HuH-7 (cell line): ENCODE results near the gene APOBEC3F.
"Not testable (repeated sequence)": the region's sequence is repeated elsewhere in the genome, so short reads cannot be mapped to it uniquely, and the experiment has no call there.

Experiments used
- DNase-seq: peaks from one replicate; pipeline ENCODE4 v3.0.0; 2011; ENCODE audit warnings: low spot score

The APOBEC3F gene

DNA sequence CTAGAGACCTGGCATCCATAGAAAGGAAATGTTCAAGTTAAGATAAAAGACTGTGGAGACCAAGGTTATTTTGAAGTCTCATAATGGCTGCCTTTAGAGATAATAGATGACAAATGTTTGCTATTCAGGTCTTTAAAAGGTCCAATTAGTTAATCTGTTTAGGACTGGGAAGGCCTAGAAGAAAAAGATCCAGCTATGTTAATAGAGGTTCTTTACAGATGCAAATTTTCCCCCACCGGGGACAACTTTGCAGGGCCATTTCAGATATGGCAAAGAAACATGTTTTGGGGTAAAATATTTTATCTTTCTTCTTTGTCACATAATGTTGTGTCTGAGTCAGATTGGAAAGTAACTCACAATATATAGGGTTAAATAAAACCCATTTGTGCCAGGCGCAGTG is 33.3 kb downstream of the APOBEC3F start:
- no peak for DNase-seq

DNA sequence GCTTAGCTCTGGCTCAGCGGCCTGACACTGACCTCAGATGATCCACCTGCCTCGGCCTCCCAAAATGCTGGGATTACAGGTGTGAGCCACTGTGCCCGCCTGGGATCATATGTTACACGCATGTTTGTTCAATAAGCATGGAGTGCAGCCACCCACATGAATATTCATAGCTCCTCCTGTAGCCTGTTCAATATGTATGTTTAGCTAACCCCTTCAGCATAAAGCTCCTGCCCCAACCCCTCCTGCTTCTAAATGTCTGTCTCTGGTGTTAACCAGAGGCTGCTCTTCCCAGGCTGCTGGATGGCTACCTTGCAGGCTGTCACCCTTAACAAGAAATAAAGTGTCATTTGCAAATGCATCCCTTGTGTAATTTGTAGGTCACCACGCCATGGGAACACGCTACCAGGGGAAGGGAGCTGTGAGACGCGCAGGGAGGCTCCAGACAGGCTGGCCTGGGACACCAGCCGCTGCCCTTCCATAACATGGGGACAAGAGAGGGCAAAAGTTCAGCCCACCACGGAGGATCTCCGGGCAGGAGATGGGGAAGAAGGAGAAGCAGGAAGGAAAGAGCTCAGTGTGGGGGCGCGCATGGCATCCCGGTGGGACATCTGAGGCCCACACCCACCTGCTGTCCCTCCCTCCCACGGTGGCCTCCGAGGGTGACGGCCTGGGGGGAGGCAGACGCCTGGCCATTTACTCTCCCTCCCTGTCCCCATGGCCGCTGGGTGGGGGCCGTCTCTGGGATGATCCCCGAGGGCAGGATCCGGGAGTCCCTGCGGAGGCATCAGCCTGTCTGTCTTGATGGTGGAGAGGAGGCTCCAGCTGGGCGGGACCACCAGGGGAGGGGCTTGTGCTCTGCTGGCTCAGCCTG is 35.7 kb downstream of the APOBEC3F start:
- not testable (repeated sequence) for DNase-seq

DNA sequence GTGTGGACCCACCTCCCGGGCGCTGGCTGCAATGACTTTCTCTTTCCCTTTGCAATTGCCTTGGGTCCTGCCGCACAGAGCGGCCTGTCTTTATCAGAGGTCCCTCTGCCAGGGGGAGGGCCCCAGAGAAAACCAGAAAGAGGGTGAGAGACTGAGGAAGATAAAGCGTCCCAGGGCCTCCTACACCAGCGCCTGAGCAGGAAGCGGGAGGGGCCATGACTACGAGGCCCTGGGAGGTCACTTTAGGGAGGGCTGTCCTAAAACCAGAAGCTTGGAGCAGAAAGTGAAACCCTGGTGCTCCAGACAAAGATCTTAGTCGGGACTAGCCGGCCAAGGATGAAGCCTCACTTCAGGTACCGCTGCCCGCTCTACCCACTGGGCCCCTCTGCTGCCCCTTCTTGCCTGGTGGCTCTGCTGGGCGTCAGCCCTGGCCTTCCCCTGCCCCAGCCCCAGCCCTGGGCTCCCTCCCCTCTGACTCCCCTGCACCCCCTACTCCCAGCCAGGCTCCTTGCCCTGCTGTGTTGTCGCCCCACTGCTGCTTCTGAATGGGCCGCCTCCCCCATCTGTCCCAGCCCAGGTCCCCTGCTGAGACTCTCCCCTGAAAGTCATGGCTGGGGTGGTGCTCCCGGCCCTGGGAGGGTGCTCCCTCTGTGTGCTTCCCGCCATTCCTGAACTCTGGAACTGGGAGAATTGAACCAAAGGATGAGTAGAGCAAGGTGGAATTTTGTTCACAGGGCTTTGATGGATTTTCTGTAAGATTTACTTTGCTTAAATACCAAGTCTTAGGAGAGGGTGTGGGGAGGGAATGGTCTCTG is 36.6 kb downstream of the APOBEC3F start, which contains the start of gene APOBEC3G:
TSS of gene APOBEC3G (plus strand) at position 250 of the 815 bp plus-strand sequence. CDS start at position 337, 87 bp downstream.
- DNase-seq: not testable (repeated sequence)

DNA sequence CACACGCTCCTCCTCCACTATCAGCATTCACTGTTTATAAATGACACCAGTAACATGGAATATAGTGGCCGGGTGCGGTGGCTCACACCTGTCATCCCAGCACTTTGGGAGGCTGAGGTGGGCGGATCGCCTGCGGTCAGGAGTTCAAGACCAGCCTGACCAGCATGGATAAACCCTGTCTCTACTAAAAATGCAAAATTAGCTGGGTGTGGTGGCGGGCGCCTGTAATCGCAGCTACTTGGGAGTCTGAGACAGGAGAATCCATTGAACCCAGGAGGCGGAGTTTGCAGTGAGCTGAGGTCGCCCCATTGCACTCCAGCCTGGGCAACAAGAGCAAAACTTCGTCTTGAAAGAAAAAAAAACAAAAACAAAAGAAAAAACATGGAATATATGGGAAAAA is 37.2 kb downstream of the APOBEC3F start:
- not testable (repeated sequence) for DNase-seq

DNA sequence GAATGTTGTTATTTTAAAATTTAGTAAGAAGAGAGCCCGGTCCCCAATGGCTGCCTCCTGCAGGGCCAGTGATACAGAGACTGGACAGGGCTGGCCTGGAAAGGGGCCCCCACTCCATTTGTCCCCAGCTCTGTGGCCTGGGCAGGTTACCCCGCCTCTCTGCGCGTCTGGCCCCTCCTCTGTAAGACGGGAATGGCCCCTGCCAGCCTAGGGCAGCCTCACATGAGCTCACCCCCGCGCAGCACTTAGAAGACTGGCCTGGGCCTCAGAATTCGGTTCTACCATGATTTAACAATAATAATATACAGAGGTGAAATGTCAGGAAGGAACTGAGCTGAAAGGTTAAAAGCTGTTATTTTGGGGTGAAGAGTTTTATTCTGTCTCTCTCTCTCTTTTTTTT is 37.7 kb downstream of the APOBEC3F start:
- DNase-seq: no peak

DNA sequence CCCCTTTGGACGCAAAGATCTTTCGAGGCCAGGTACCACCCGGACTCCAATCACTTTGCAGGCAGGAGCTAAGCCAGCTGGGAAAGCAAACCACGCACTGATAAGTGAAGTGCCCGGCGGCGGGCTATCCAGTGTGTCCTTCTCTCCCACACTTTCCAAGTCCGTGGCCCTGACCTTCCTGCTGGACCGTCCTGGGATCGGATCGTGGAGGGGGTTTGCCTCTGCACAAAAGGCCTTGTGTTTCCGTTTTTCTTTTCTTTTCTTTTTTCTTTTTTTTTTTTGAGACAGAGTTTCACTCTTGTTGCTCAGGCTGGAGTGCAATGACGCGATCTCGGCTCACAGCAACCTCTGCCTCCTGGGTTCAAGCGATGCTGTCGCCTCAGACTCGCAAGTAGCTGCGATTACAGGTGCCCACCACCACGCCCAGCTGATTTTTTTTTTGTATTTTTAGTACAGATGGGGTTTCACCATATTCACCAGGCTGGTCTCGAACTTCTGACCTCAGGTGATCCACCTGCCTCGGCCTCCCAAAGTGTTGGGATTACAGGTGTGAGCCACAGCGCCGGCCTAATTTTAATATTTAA is 38.5 kb downstream of the APOBEC3F start:
- not testable (repeated sequence) for DNase-seq

DNA sequence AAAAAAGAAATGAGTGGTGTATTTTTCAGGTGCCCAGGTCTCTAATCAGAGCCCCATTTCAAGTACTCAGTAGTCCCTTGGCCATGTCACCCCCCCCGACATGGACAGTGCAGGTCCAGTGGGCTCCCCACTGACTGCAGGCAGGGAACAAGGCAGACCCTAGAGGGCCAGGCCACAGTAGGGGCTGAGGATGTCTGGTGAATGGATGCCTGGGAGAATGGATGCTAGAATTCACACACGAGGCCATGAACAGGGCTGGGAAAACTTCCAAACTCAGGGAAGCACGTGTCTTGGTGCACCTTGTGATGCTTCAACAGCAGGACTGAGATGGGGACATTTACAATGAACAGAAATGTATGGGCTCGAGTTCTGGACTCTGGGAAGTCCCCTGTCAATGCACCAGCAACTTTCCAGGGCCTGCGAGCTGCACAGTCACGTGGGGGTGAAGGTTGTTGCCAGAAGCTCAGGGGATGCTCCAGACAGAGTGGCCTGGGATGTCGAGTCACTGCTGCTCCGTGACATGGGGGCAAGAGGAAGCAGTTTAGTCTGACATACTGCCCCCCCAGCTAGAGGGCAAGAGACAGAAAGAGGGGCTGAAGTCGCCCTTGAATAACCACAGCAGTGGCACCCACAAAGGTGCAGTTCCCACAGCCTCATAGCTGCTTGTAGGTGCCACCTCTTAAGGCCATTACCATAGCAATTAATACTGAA is 39.5 kb downstream of the APOBEC3F start:
- no peak for DNase-seq

DNA sequence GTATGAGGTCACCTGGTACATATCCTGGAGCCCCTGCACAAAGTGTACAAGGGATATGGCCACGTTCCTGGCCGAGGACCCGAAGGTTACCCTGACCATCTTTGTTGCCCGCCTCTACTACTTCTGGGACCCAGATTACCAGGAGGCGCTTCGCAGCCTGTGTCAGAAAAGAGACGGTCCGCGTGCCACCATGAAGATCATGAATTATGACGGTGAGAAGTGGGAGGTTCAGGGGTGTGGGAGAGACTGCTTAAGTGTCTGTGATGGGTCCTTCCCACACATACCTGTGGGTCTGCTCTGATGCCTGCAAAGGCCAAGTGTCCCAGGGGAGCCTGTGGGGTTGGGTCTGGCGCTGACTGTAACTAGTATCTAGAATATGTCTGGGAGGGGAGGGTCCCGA is 40.4 kb downstream of the APOBEC3F start:
- no peak for DNase-seq

DNA sequence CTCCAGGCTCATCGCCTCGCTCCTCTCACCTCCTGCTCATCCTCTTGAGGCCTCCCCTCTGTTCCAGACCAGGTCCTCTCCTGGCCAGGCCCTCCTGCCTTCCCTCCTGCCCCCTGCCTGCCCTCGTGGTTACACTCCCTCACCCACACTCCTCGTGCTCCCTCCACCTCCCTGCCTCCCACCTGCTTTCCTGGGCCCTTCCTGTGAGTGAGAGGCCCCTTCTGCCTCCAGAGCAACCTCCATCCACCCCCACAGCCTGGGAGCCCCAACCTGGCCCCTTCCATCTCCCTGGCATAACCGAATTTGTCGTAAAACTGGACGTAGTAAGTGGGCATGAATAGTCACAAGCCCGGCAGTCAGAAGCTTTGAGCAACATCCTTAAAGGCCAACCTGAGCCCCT is 40.9 kb downstream of the APOBEC3F start:
- DNase-seq: no peak

DNA sequence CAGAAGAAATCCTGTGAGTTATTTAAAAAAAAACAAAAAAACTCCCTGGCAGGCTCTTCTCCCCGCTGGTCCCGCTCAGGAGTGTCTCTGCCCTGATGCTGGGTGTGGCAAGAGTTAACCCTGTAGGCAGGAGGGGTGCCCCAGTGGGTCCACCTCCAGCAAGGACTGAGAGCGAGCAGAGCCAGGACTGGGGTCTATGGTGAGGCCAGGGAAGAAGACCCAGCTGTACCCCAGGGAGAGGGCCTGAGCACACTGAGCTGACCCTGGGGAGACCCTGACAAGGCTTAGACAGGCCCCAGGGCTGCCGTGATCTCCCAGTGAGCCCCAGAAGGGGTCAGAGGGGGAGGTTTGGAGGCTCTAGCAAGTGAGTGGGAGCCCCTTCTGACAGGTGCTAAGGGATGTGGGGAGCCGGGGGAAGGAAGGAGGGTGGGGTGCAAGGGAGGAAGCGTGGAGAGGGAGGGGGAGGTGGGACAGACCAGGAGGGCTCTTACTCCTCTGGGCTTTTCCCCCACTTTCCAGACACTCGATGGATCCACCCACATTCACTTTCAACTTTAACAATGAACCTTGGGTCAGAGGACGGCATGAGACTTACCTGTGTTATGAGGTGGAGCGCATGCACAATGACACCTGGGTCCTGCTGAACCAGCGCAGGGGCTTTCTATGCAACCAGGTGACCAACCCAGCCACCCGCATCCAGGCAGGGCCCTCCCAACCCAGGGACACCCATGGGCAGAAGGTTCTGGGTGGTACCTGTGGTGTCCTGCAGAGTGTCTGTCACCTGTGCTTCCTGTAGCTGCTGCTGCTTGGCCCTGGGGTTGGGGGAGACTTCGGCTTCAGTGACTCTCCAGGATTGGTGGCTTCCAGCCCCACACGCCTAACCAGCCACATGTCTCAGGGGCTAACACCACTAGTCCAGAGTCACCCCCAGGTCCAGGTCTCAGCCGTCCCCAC is 42.8 kb downstream of the APOBEC3F start:
- DNase-seq: no peak

DNA sequence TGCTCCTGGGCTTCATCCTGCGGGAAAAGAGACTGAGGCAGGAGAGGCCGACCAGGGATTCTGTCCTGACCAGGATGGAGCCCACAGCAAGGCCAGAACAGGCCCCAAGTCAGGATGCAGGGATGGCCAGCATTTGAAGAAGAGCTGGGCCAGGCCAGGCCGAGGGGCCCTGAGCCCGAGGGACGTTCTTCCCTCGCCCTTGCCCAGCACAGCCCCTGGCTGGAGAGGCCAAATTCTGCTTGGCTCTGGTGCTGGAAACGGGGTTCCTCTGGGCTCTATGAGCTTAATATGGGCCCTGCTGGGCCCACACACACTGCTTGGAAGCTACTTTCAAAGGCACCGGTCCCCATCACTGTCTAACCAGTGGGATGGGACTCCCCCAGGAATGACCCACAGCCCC is 44.0 kb downstream of the APOBEC3F start:
- DNase-seq: no peak

DNA sequence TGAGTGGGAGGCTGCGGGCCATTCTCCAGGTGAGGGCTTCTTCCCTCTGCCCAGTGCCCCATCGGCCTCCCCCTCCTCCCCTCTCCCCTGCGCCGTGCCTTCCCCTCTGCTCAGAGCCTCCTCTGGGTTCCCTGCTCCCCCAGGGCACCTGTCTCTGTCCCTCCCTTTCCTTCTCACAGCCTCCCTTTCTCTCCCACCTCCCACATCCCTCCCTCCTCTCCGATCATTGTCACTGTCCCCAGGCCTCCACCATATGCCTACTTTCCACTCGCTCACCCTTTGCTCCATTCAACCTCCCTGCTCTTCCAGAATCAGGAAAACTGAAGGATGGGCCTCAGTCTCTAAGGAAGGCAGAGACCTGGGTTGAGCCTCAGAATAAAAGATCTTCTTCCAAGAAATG is 46.4 kb downstream of the APOBEC3F start:
- DNase-seq: no peak

DNA sequence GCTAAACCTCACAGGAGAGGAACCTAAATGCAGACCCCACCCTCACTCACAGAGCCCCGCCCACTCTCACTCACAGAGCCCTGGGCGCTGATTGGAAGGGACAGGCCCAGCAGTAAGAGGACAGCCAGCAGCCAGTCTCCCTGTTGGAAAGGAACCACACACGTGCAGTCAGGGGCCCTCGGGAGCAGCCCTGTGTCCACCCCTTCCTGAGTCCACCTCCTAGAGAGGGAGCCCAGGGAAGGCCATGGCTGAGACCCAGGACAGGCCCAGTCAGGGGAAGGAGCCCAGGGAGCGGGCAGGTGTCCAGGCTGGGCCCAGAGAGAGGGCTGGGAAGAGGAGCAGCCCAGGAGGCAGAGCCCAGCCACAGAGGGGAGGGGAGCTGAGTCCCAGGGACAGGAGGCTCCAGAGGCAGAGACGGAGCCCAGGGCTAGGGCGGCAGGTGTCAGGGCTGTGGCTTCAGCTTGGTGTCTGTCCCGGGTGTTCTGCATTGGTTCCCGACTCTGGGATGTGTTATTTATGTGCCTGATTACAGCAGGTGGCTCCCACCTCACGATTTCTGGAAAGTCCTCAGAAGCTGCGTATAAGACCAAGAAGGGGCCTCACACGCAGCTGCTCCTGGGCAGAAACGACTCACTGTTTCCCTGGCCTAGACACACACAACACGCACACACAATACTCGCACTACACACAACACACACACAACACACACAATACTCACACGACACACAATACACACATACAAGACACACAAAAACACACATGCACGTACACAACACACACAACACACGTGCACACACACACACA is 47.4 kb downstream of the APOBEC3F start:
- DNase-seq: no peak

DNA sequence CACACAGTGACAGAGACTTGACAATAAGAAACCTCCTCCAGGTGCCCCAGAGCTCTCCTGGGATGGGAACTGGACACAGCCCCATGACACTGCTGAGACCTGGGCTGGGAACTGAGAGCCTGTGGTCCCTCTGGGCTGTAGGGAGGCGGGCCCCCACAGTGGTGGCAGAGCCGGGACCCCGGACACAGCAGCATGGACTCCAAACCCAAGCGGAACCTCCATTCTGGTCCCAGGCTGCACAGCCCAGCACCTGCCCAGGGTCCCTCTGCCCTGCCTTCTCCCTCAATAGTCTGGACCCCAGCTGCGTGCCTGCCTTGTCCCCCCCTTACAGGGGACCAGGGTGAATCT is 48.0 kb downstream of the APOBEC3F start:
- no peak for DNase-seq

DNA sequence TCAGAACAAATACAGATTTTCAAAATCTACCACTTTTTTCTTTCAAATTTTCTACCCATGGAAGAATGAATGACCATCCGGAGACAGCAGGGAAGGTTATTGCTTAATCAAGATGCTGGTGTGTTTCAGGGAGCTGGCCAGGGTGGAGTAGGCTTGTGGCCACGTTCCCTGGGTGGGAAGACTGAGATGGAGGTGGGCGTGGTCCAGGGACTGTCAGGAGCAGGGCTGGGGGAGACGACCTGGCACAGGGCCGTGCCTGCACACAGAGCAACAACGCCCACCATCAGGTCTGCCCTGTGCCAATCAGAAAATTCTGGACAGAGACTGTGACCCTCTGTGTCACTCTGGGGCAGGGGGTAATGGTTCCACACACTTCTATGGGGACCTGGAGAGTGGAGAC is 49.3 kb downstream of the APOBEC3F start:
- no peak for DNase-seq

DNA sequence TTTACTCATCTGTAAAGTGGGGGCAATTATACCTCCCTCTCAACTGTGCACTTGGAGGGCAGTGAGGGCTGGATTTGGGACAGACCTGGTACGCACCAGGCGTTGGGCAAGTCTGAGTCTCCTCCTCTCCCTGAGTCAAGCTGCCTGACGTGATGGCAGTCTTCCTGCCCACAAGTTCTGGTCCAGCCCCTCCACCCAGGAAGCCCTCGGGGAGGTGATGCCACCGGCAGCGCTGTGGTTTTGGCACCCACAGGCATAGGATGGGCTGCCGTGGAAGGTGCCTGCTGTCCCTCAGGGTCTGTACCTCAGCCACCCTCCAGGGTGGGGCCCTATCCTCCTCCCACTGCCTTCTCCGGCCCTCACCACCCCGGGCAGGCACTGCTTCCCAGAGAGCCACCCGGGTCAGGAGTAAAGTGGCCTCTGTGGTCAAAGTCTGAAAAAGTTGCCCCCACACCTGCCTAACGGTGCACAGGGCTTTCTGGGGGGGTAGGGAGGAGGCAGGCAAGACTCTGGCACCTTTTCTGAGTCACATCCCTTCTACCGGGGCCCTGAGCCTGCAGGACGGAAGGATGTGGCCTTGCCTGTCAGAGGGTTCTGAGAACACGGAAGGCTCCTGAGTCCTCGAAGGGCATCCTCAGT is 49.9 kb downstream of the APOBEC3F start:
- DNase-seq: no peak

DNA sequence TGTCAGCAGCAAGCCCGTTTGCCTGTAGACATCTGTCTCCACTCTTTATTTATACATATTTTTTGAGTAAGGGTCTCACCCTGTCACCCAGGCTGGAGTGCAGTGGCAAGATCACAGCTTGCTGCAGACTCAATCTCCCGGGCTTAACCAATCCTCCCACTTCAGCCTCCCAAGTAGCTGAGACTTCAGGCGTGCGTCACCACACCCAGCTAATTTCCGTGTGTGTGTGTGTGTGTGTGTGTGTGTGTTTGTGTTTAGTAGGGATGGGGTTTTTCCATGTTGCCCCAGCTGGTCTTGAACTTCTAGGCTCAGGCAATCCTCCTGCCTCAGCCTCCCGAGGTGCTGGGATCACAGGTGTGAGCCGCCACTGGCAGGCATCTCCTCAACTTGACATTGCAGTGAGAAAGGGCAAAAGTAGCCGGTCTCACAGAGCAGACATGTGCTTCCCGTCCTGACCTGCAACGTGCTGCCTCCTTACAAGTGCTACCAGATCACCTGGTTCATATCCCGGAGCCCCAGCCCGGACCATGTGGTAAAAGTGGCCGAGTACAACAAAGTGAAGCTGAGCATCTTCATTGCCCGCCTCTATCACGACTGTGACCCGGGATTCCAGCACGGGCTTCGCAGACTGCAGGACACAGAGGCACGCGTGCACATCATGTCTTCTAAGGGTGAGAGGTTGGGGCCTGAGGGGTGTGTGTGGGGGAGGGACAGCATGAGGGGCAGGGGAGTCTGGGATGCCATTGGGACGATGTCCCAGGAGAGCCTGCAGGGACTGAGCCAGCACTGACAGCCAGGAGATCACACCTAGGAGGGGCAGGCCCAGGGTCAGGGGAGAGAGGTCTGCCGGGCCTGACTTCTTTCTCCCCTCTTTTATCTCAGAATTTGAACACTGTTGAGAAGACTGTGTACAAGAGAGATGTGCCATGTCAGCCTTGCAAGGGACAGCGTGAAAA is 50.7 kb downstream of the APOBEC3F start:
- no peak for DNase-seq

DNA sequence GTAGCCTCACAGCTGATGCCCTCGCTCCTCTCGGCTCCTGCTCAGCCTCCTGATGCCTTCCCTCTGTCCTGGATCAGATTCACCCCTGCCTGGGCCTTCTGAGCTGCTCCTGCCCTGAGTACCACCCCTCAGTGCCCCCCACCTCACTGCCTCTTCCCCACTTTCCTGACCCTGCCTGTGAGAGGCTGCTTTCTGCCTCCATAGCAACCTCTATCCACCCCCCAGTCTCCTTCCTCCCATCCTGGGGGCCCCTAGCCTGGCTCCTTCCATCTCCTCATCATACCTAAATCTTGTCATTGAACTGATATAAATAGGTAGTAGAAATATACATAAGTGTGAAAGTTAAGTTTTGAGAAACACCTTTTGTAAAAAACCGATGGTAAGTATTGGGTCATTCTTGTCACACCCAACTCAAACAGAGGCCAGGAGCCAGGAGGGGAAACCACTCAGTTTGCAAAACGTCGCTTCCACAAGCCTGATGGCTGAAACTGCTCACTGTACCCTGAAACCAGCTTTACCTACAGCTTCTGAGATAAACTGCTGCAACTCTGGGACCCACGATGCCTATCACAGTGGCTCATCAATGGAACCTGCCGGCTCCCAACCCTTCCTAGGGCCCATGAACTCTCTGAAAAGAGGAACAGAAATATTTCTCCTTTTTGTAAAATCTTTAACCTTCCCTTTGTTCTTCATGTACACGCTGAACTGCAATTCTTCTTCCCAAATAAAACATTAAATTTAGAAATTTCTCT is 51.6 kb downstream of the APOBEC3F start:
- no peak for DNase-seq
